HG02610 (cell line): ENCODE data around the gene TGOLN2.

Experiments
- ATAC-seq: cut with Tn5 transposase; IDR thresholded peaks from one replicate; pipeline ENCODE4 v1.9.1; 2021; ENCODE audit warnings: mild to moderate bottlenecking, moderate library complexity; ENCODE audit not compliant: unreplicated experiment

Gene TGOLN2

GRCh38 chr2:85269959-85270358 lies 57.8 kb downstream of the TGOLN2 start:
- ATAC-seq: no peak
